BE2C (cell line): ENCODE data around the gene PLXDC2.

Source experiments
- DNase-seq: peaks from one replicate; pipeline ENCODE4 v3.0.0-alpha.2; 2020
- H3K27me3 ChIP-seq: fragments of 250-450 bp; sonication (Bioruptor Pico); 2 replicates; pipeline ENCODE4 v1.5.1; 2020; ENCODE audit warnings: mild to moderate bottlenecking
- H3K36me3 ChIP-seq: fragments of 250-450 bp; sonication (Bioruptor Pico); 2 replicates; pipeline ENCODE4 v1.5.1; 2020; ENCODE audit warnings: mild to moderate bottlenecking
- H3K4me1 ChIP-seq: fragments of 250-450 bp; sonication (Bioruptor Pico); 2 replicates; pipeline ENCODE4 v1.5.1; 2020
- H3K4me3 ChIP-seq: 2 replicates; pipeline ENCODE4 v1.5.1; 2011; ENCODE audit warnings: low read depth, low read length
- H3K9me3 ChIP-seq: fragments of 250-450 bp; sonication (Bioruptor Pico); 2 replicates; pipeline ENCODE4 v1.5.1; 2020
- CTCF ChIP-seq: IDR thresholded peaks from 2 replicates; pipeline ENCODE4 v1.5.1; 2012; ENCODE audit warnings: mild to moderate bottlenecking, low read depth, low read length

The PLXDC2 gene

GRCh38 chr10:20299034-20299736 is 483.0 kb downstream of the PLXDC2 start:
- Histone ChIP-seq H3K4me1 (no peaks in the 10 kb centered on the region), H3K36me3 (no peaks in the 10 kb centered on the region), H3K9me3 (no peaks in the 10 kb centered on the region), H3K4me3 (no peak overlapping the region), H3K27me3 (no peaks in the 10 kb centered on the region)
- no peak for DNase-seq
- no peak for TF ChIP-seq CTCF

DNA sequence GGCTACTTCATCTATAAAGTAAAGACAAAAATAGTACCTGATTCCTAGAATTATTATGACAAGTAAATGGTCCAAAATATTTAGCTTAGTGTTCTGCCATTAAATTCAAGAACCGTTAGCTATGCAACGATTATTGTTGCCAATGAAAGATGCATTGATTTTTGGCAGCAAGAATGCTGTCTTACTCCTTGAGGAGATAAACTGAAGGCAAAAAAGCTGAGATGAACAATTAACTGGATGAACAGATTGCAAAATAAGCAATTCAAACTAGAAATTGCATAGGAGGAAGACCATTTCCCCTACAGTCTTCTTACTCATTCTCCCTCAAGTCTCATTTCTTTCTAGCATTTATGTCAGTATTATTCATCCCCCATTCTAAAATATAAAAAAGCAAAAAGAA is 484.5 kb downstream of the PLXDC2 start:
- Histone ChIP-seq H3K9me3 (no peaks in the 10 kb centered on the region), H3K36me3 (no peaks in the 10 kb centered on the region), H3K27me3 (no peaks in the 10 kb centered on the region), H3K4me3 (no peak overlapping the region), H3K4me1 (no peaks in the 10 kb centered on the region)
- no peak for DNase-seq
- TF ChIP-seq CTCF: no peak

DNA sequence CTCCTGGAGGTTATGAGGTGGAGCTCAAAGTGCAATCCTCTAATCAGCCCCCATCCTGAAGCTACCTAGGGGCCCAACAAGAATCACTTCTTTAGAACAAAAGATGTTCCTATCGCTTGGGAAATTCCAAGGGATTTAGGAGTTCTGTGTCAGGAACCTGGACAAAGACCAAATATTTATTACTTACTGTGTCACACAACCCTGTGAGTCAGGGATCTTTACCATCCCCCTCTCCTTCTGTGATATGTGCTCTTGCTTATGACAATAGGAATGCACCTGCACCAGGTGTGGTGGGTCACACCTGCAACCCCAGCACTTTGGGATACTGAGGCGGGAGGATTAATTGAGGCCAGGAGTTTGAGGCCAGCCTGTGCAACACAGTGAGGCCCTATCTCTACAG is 485.8 kb downstream of the PLXDC2 start:
- TF ChIP-seq CTCF: no peak
- H3K4me3 ChIP-seq: no peak overlapping the region
- H3K4me1 ChIP-seq: no peaks in the 10 kb centered on the region
- H3K9me3 ChIP-seq: no peaks in the 10 kb centered on the region
- H3K36me3 ChIP-seq: no peaks in the 10 kb centered on the region
- no peak for DNase-seq
- no peaks in the 10 kb centered on the region for H3K27me3 ChIP-seq

GRCh38 chr10:20303453-20304152 is 487.4 kb downstream of the PLXDC2 start:
- Histone ChIP-seq H3K9me3 (no peaks in the 10 kb centered on the region), H3K4me3 (no peak overlapping the region), H3K27me3 (no peaks in the 10 kb centered on the region), H3K36me3 (no peaks in the 10 kb centered on the region), H3K4me1 (no peaks in the 10 kb centered on the region)
- TF ChIP-seq CTCF: no peak
- DNase-seq: no peak

DNA sequence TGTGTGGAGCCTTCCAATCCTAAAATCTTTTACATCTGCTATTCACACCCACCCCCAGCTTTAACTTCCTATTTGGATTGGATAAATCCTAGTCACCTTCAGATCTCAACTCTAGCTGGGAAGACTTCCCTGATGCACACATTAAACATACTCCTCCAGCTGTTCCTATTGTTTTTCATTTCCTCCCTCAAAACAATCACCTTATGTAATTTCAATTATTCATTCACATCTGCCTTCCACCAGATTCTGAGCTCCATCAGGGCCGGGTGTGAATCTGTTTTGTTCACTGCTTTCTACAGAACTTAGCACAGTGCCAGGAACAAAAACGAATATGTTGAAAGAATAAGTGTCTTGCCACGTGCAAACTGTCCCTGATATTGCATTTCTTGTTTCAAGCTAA is 497.4 kb downstream of the PLXDC2 start:
- H3K4me3 ChIP-seq: no peak overlapping the region
- H3K4me1 ChIP-seq: no peaks in the 10 kb centered on the region
- no peaks in the 10 kb centered on the region for H3K27me3 ChIP-seq
- no peak for TF ChIP-seq CTCF
- DNase-seq: no peak
- H3K36me3 ChIP-seq: no peaks in the 10 kb centered on the region
- no peaks in the 10 kb centered on the region for H3K9me3 ChIP-seq

DNA sequence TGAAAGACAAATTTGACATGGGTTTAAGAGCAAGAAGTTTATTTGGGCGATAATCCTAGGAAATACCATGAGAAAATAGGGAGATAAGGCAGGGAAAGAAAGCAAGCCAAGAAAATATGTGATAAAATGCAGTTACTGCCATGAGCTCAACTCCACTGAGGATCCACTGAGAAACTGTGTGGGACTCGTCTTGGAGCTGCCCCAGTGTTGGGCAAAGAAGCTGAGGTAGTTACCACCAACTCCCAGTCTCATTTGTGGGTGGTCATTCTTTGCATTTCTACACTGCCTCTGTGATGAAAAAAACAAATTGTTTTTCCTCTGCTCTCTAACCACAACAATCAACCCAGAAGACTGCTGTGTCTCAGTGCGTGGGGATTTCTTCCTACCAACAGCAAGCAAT is 498.2 kb downstream of the PLXDC2 start:
- no peak for DNase-seq
- Histone ChIP-seq H3K9me3 (no peaks in the 10 kb centered on the region), H3K4me1 (no peaks in the 10 kb centered on the region), H3K4me3 (no peak overlapping the region), H3K36me3 (no peaks in the 10 kb centered on the region), H3K27me3 (no peaks in the 10 kb centered on the region)
- no peak for TF ChIP-seq CTCF
